GM10266 (cell line): ENCODE measurements around the gene UNCX.

Experiments
- DNase-seq: peaks from one replicate; pipeline ENCODE4 v3.0.0; 2012; ENCODE audit errors: extremely low spot score
- CTCF ChIP-seq: IDR thresholded peaks from 2 replicates; pipeline ENCODE4 v1.5.1; 2012; ENCODE audit warnings: mild to moderate bottlenecking, low read depth; ENCODE audit not compliant: control insufficient read depth, insufficient read depth; ENCODE audit errors: missing control alignments

The UNCX gene

GRCh38 chr7:1239803-1240516, 7.3 kb downstream of the UNCX start:
- TF ChIP-seq CTCF, result no peak
- no peak for DNase-seq

GRCh38 chr7:1240517-1241257, 8.0 kb downstream of the UNCX start:
- TF ChIP-seq CTCF, result no peak
- DNase-seq, result no peak

GRCh38 chr7:1241258-1241602, 8.6 kb downstream of the UNCX start:
- no peak for DNase-seq
- TF ChIP-seq CTCF, result no peak

GRCh38 chr7:1241603-1242255, 9.1 kb downstream of the UNCX start:
- TF ChIP-seq CTCF, result no peak
- DNase-seq, result no peak

GRCh38 chr7:1242256-1242605, 9.6 kb downstream of the UNCX start:
- TF ChIP-seq CTCF, result no peak
- DNase-seq, result no peak

GRCh38 chr7:1242606-1243289, 10.1 kb downstream of the UNCX start:
- no peak for TF ChIP-seq CTCF
- DNase-seq, result no peak
